22Rv1 (cell line): ENCODE data around the gene CYB561D2.

Experiments
- CTCF ChIP-seq: fragments of 450-650 bp; IDR thresholded peaks from 2 replicates; pipeline ENCODE4 v1.5.1; 2017; ENCODE audit warnings: mild to moderate bottlenecking
- ZFX ChIP-seq: fragments of 450-650 bp; IDR thresholded peaks from 2 replicates; pipeline ENCODE4 v1.6.1; 2017; ENCODE audit warnings: antibody characterized with exemption, borderline replicate concordance

- TF ChIP-seq CTCF (no peak), ZFX (no peak)
Observed at GRCh38 chr3:50323092-50323600, 27.5 kb upstream of the CYB561D2 start.
